HepG2 (cell line): ENCODE data around the gene USP10. TPM values are rescaled to one million over a fixed set of nuclear protein-coding genes. Genes with fewer than 3 reads are reported as not detected.

Experiments
- ATAC-seq: fragments of 200-7000 bp; cut with Tn5 transposase; 3 replicates; pipeline ENCODE4 v1.9.1; 2020; ENCODE audit warnings: mild to moderate bottlenecking, moderate library complexity
- Bru-seq: library from RNA; stranded (reverse); fragments of 400-500 nt; gene quantifications from one replicate; lab custom pipeline; 2021; lab: Mats Ljungman, UMichigan
- BruChase-seq, 2 experiments: library from RNA; stranded (reverse); fragments of 400-500 nt; gene quantifications; one replicate each; lab custom pipeline; 2021; lab: Mats Ljungman, UMichigan
- BruUV-seq: library from RNA; stranded (reverse); fragments of 400-500 nt; replicated peaks from 2 replicates; lab custom pipeline; 2021; lab: Mats Ljungman, UMichigan
- CTCF ChIA-PET: fragments of 300-600 bp; formaldehyde crosslinking; extraction: SDS; loops from one replicate; lab custom pipeline; 2021; ENCODE audit warnings: low total read pairs, inconsistent platforms, low intra/inter-chr PET ratio; lab: Yijun Ruan, JAX
- POLR2A ChIA-PET: fragments of 350-600 bp; sonication (Branson Sonifier 250); formaldehyde crosslinking; loops from one replicate; lab custom pipeline; 2020; ENCODE audit warnings: antibody characterized with exemption, inconsistent platforms; lab: Yijun Ruan, JAX
- DNase-seq: peaks from one replicate; pipeline ENCODE4 v3.0.0-alpha.2; 2015; ENCODE audit warnings: low spot score
- FAIRE-seq: peaks from 3 replicates; lab custom pipeline; 2011; peaks lifted over from hg19 to GRCh38; lab: Jason Lieb, UNC
- H2AFZ ChIP-seq: one replicate; pipeline ENCODE4 v1.6.1; 2011; ENCODE audit warnings: low read length, inconsistent platforms
- H3K27ac ChIP-seq: fragments of 300-600 bp; 3 replicates; pipeline ENCODE4 v1.8.0; 2011; ENCODE audit warnings: mixed run types, mild to moderate bottlenecking, mixed read lengths, low read length, inconsistent platforms; ENCODE audit not compliant: insufficient read depth; ENCODE audit errors: extremely low read length
- H3K27me3 ChIP-seq, 2 experiments: fragments of 200-600 bp in 1 of 2; 2 replicates in 1 of 2; 3 replicates in 1 of 2; pipeline versions ENCODE4 v1.6.0 to v1.8.0; 2011; ENCODE audit warnings: low read length in 2 of 2, mild to moderate bottlenecking in 2 of 2, moderate library complexity in 2 of 2, inconsistent platforms in 1 of 2; ENCODE audit not compliant: insufficient read depth in 2 of 2, control insufficient read depth in 1 of 2
- H3K36me3 ChIP-seq, 2 experiments: fragments of 200-600 bp in 1 of 2; replicated peaks in 1 of 2; 2 replicates in 1 of 2; 3 replicates in 1 of 2; pipeline versions ENCODE4 v1.5.1 to v1.8.0; 2011; ENCODE audit warnings: low read length in 2 of 2, inconsistent platforms in 1 of 2; ENCODE audit not compliant: insufficient read depth in 2 of 2, control insufficient read depth in 1 of 2
- H3K4me1 ChIP-seq: 2 replicates; pipeline ENCODE4 v1.5.1; 2012; ENCODE audit warnings: low read length, inconsistent platforms; ENCODE audit not compliant: insufficient read depth
- H3K4me2 ChIP-seq: 2 replicates; pipeline ENCODE4 v1.6.0; 2011; ENCODE audit warnings: low read depth, low read length, inconsistent platforms
- H3K4me3 ChIP-seq, 3 experiments: fragments of 200-600 bp in 1 of 3; sonication (generic), shearing (Covaris generic) in 1 of 3; replicated peaks in 1 of 3; 2 replicates each; pipeline ENCODE4 v1.5.1; 2011 to 2016; ENCODE audit warnings: low read length in 3 of 3, inconsistent platforms in 2 of 3, low read depth in 2 of 3, mild to moderate bottlenecking in 2 of 3, control low read depth in 1 of 3, mixed read lengths in 1 of 3; ENCODE audit not compliant: insufficient read depth in 1 of 3
- H3K79me2 ChIP-seq: one replicate; pipeline ENCODE4 v1.6.1; 2011; ENCODE audit warnings: low read length, inconsistent platforms; ENCODE audit not compliant: insufficient read depth
- H3K9ac ChIP-seq: 2 replicates; pipeline ENCODE4 v1.6.0; 2011; ENCODE audit warnings: mild to moderate bottlenecking, low read depth, low read length, inconsistent platforms; ENCODE audit not compliant: insufficient read depth
- H3K9me3 ChIP-seq: 2 replicates; pipeline ENCODE4 v1.5.1; 2012; ENCODE audit warnings: mild to moderate bottlenecking, low read length
- H4K20me1 ChIP-seq: 2 replicates; pipeline ENCODE4 v1.6.0; 2011; ENCODE audit warnings: inconsistent platforms, mild to moderate bottlenecking, low read length, moderate library complexity; ENCODE audit not compliant: insufficient read depth
- EEA1 ChIP-seq: sonication (generic); formaldehyde crosslinking; IDR thresholded peaks from 2 replicates; pipeline ENCODE4 v1.5.1; 2020; ENCODE audit warnings: mild to moderate bottlenecking, missing genetic modification reagents, borderline replicate concordance
- EED ChIP-seq: sonication (generic); formaldehyde crosslinking; IDR thresholded peaks from 2 replicates; pipeline ENCODE4 v1.5.0; 2020; ENCODE audit warnings: mild to moderate bottlenecking, missing genetic modification reagents
- GPN1 ChIP-seq: sonication (generic); formaldehyde crosslinking; IDR thresholded peaks from 2 replicates; pipeline ENCODE4 v1.5.1; 2020; ENCODE audit warnings: missing genetic modification reagents, borderline replicate concordance
- HCFC1 ChIP-seq: fragments of 150-350 bp; IDR thresholded peaks from 2 replicates; pipeline ENCODE4 v1.6.1; 2014; ENCODE audit warnings: low read depth, low read length
- HNRNPH1 ChIP-seq: fragments of 200-400 bp; formaldehyde crosslinking; optimal IDR thresholded peaks from 2 replicates; pipeline ENCODE3; 2017; ENCODE audit warnings: mild to moderate bottlenecking, low read depth, low read length
- IKZF1 ChIP-seq: fragments of 450-650 bp; IDR thresholded peaks from 2 replicates; pipeline ENCODE4 v1.7.1; 2016
- MEF2D ChIP-seq: sonication (generic); formaldehyde crosslinking; IDR thresholded peaks from 2 replicates; pipeline ENCODE4 v1.5.1; 2020; ENCODE audit warnings: mild to moderate bottlenecking, missing genetic modification reagents
- TMF1 ChIP-seq: sonication (generic); formaldehyde crosslinking; IDR thresholded peaks from 2 replicates; pipeline ENCODE4 v1.8.1; 2022; ENCODE audit warnings: low read depth, missing genetic modification reagents
- ZBTB7A ChIP-seq: sonication (generic); formaldehyde crosslinking; IDR thresholded peaks from 2 replicates; pipeline ENCODE4 v1.8.0; 2022; ENCODE audit warnings: mild to moderate bottlenecking, missing genetic modification reagents
- ZFP82 ChIP-seq: sonication (generic); formaldehyde crosslinking; IDR thresholded peaks from 2 replicates; pipeline ENCODE4 v1.5.1; 2020; ENCODE audit warnings: mild to moderate bottlenecking, missing genetic modification reagents, borderline replicate concordance
- ZNF260 ChIP-seq: sonication (generic); formaldehyde crosslinking; IDR thresholded peaks from 2 replicates; pipeline ENCODE4 v1.4.0; 2020; ENCODE audit warnings: missing genetic modification reagents, low read depth, mild to moderate bottlenecking, borderline replicate concordance
- ZNF329 ChIP-seq: sonication (generic); formaldehyde crosslinking; IDR thresholded peaks from 2 replicates; pipeline ENCODE4 v1.9.0; 2021; ENCODE audit warnings: low read depth, mild to moderate bottlenecking, missing genetic modification reagents
- ZNF616 ChIP-seq: sonication (generic); formaldehyde crosslinking; IDR thresholded peaks from 2 replicates; pipeline ENCODE4 v1.5.0; 2020; ENCODE audit warnings: low read depth, mild to moderate bottlenecking, missing genetic modification reagents
- ZNF768 ChIP-seq: sonication (generic); formaldehyde crosslinking; IDR thresholded peaks from 2 replicates; pipeline ENCODE4 v1.4.0; 2020; ENCODE audit warnings: missing genetic modification reagents
- WGBS: methylation state at CpG from one replicate; pipeline ENCODE4 v1.1.6; 2017; ENCODE audit warnings: low lambda C conversion rate; 5-methylcytosine and 5-hydroxymethylcytosine counted together
- in situ Hi-C: cut with HindIII; loops from 2 replicates; pipeline ENCODE4 v1.10.0; 2017; ENCODE audit warnings: low pct_unique_long_range_greater_than_20kb; ENCODE audit not compliant: extremely low pct_ligation_motif_present
- intact Hi-C: fragments of 100-400 bp; cut with micrococcal nuclease; formaldehyde crosslinking; loops from one replicate; pipeline ENCODE4 v1.10.0; 2022; ENCODE audit not compliant: unreplicated experiment
- long read RNA-seq, 2 experiments: library from RNA in 1 of 2; library from polyadenylated mRNA in 1 of 2; stranded (forward) in 1 of 2; unstranded in 1 of 2; transcript quantifications; one replicate each; pipeline ENCODE4 v2.0.0, GENCODE V29; 2019 to 2022
- polyA minus RNA-seq, 3 experiments: library from RNA; depleted of rRNA, polyadenylated mRNA; stranded (reverse); fragments of >200 nt; gene quantifications; 2 replicates each; pipeline ENCODE4 v1.2.3, GENCODE V29; 2011; ENCODE audit warnings: low replicate concordance in 1 of 3
- polyA plus RNA-seq, 8 experiments: library from polyadenylated mRNA; depleted of rRNA in 3 of 8; stranded (reverse) in 7 of 8; unstranded in 1 of 8; fragments of >200 nt; fragmentation: Illumina TruSeq in 4 of 8; extraction: Trizol in 4 of 8; gene quantifications; 2 replicates each; pipeline versions ENCODE4 v1.2.1 to v1.2.3, GENCODE V29; 2011 to 2016; ENCODE audit warnings: low read depth in 4 of 8, missing spikeins in 1 of 8, mixed read lengths in 1 of 8; ENCODE audit not compliant: insufficient read depth in 1 of 8
- total RNA-seq, 5 experiments: library from RNA; depleted of rRNA; stranded (reverse); fragments of >200 nt; fragmentation: Illumina TruSeq; extraction: Trizol; gene quantifications; 2 replicates each; pipeline ENCODE4 v1.2.3, GENCODE V29; 2016; ENCODE audit warnings: low read depth in 1 of 5
- TF ChIP-seq, protein P1 (sequence below): sonication (generic); formaldehyde crosslinking; IDR thresholded peaks from 2 replicates; pipeline ENCODE4 v1.8.0; 2022; ENCODE audit warnings: missing genetic modification reagents, low read depth, mild to moderate bottlenecking, borderline replicate concordance

The USP10 gene, protein sequence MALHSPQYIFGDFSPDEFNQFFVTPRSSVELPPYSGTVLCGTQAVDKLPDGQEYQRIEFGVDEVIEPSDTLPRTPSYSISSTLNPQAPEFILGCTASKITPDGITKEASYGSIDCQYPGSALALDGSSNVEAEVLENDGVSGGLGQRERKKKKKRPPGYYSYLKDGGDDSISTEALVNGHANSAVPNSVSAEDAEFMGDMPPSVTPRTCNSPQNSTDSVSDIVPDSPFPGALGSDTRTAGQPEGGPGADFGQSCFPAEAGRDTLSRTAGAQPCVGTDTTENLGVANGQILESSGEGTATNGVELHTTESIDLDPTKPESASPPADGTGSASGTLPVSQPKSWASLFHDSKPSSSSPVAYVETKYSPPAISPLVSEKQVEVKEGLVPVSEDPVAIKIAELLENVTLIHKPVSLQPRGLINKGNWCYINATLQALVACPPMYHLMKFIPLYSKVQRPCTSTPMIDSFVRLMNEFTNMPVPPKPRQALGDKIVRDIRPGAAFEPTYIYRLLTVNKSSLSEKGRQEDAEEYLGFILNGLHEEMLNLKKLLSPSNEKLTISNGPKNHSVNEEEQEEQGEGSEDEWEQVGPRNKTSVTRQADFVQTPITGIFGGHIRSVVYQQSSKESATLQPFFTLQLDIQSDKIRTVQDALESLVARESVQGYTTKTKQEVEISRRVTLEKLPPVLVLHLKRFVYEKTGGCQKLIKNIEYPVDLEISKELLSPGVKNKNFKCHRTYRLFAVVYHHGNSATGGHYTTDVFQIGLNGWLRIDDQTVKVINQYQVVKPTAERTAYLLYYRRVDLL
- total RNA-seq (2016; rRNA removed; fragmentation: Illumina TruSeq; extraction: Trizol) (79.1 and 97.6 TPM in 2 replicates), polyA plus RNA-seq (2011; rRNA removed) (114 and 122 TPM in 2 replicates), polyA minus RNA-seq (2011; rRNA and poly(A)+ RNA removed; ENCODE audit: low replicate concordance) (349 and 427 TPM in 2 replicates), Bru-seq, nascent RNA (percentile 95 among the genes with signal in this experiment), BruChase-seq, experiment 1, labeled RNA remaining after a 6-hour chase (percentile 94 among the genes with signal in this experiment), BruChase-seq, experiment 2, labeled RNA remaining after a 2-hour chase (percentile 95 among the genes with signal in this experiment)
- total RNA-seq (2016; cell fraction: cytosol; rRNA removed; fragmentation: Illumina TruSeq; extraction: Trizol; ENCODE audit: low read depth): 57.5 and 62.5 TPM in 2 replicates
- total RNA-seq (2016; cell fraction: insoluble cytoplasmic fraction; rRNA removed; fragmentation: Illumina TruSeq; extraction: Trizol): 76.4 and 87.1 TPM in 2 replicates
- 73.6 and 81.2 TPM in 2 replicates for total RNA-seq (2016; cell fraction: membrane; rRNA removed; fragmentation: Illumina TruSeq; extraction: Trizol)
- total RNA-seq (2016; cell fraction: nucleus; rRNA removed; fragmentation: Illumina TruSeq; extraction: Trizol): 78.0 and 88.2 TPM in 2 replicates
- polyA plus RNA-seq (2011; cell fraction: cytosol; rRNA removed): 68.7 and 92.2 TPM in 2 replicates
- polyA plus RNA-seq (2011; cell fraction: nucleus; rRNA removed): 127 and 143 TPM in 2 replicates
- polyA plus RNA-seq (2012): 65.1 and 93.3 TPM in 2 replicates
- 17.7 and 17.8 TPM in 2 replicates for polyA plus RNA-seq (2016; cell fraction: cytosol; fragmentation: Illumina TruSeq; extraction: Trizol; ENCODE audit: low read depth)
- polyA plus RNA-seq (2016; cell fraction: insoluble cytoplasmic fraction; fragmentation: Illumina TruSeq; extraction: Trizol; ENCODE audit: low read depth): 102 and 128 TPM in 2 replicates
- polyA plus RNA-seq (2016; cell fraction: membrane; fragmentation: Illumina TruSeq; extraction: Trizol; ENCODE audit: low read depth): 41.4 and 44.1 TPM in 2 replicates
- polyA plus RNA-seq (2016; cell fraction: nucleus; fragmentation: Illumina TruSeq; extraction: Trizol; ENCODE audit: insufficient read depth, low read depth): 118 and 120 TPM in 2 replicates
- polyA minus RNA-seq (2011; cell fraction: cytosol; rRNA and poly(A)+ RNA removed): 64.3 and 66.8 TPM in 2 replicates
- 118 TPM in 2 replicates for polyA minus RNA-seq (2011; cell fraction: nucleus; rRNA and poly(A)+ RNA removed)
- long read RNA-seq, experiment 1, transcript USP10-201 (14 exons, 3,009 nt): major isoform, 60 of 108 reads
- long read RNA-seq, experiment 1, transcript USP10-207 (12 exons, 1,315 nt): minor isoform, 5 of 108 reads
- long read RNA-seq, experiment 1, partial matches to known transcripts: 28 of 108 reads
- long read RNA-seq, experiment 1, other reads (novel, unspliced or antisense): 13 of 108 reads
- long read RNA-seq, experiment 2, transcript USP10-201 (14 exons, 3,009 nt): major isoform, 23 of 120 reads
- long read RNA-seq, experiment 2, partial matches to known transcripts: 68 of 120 reads
- long read RNA-seq, experiment 2, other reads (novel, unspliced or antisense): 27 of 120 reads

DNA sequence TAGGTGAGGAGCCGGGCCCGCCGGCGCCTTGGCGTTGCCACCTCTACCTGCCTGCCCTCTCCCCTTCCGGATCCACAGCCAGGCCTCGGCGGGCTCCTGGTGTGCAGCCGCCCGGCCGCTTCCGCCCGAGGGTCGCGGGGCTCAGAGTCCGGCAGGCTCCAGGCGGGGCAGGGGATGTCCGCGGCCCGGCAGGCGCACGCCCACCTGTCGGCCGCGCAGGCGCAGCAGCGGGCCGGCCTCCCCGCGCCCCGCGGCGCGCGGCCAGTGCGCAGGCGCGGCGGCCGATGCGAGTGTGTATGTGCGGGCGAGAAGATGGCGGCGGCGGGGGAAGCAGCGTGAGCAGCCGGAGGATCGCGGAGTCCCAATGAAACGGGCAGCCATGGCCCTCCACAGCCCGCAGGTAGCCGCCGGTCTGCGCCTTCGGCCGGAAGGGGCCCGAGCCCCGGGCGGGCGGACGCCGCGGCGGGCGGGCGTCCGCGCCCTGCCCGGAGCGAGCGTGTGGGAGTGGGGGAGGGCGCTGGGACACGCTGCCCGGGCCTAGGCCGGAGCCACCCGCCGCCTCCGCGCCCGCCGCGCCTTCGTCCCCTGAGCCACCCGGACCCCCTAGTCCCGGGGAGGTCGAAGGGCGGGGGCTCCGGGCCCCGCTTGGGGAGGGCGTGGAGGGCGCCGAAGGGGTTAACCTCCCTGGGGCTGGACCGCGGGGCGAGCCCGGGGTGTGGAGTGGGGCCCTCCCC lies at the start of gene USP10:
Gene USP10 (plus strand): TSS at position 289 of the 734 bp plus-strand sequence. CDS start 91 bp downstream, at position 380.
- Histone ChIP-seq H2AFZ (peak within 1 kb of the TSS; percentile 49), H4K20me1 (peaks cover 43% of the 10 kb centered on the region), H3K36me3 (peaks cover 0 to 4% of the 10 kb centered on the region in 2 experiments; a peak in 2 of 5 replicates), H3K4me3 (peak within 1 kb of the TSS; percentile 70 to 92 (median 88)), H3K4me2 (peak within 1 kb of the TSS; percentile 94), H3K4me1 (peaks cover 49% of the 10 kb centered on the region), H3K79me2 (peaks cover 53% of the 10 kb centered on the region), H3K27me3 (no peaks in the 10 kb centered on the region; a peak in 1 of 5 replicates), H3K27ac (peak within 1 kb of the TSS; percentile 93), H3K9me3 (no peaks in the 10 kb centered on the region), H3K9ac (peak within 1 kb of the TSS; percentile 96)
- ChIA-PET CTCF (no interaction called here), POLR2A (interaction anchor here (0.7 to 2.0 kb wide), 6 partner anchors 8 to 28 kb away, joined by 3 to 10 read pairs (median 4); no protein-coding TSS in a partner anchor)
- ATAC-seq (peak; percentile 98), FAIRE-seq (no peak), DNase-seq (peak; percentile 89)
- WGBS: 0% methylated on average over 2 of the region's 97 CpGs
- intact Hi-C loops: loop anchor here (2.0 kb wide), 1 partner anchor 27 kb away; no protein-coding TSS in a partner anchor
- in situ Hi-C loops: no loop called here
- no TSS peak for BruUV-seq
- TF ChIP-seq TMF1 (peak; percentile 77), IKZF1 (no peak), ZNF260 (CRISPR knock-in tag) (no peak), HNRNPH1 (no peak), ZFP82 (peak; percentile 83; the same call in 1 of the 2 replicates), EEA1 (CRISPR knock-in tag) (no peak; the same call in none of the 2 replicates), EED (CRISPR knock-in tag) (0 out of 2 replicates have a peak, but pooled peaks have one; percentile 38), ZNF329 (peak; percentile 63), MEF2D (CRISPR knock-in tag) (no peak), ZNF768 (CRISPR knock-in tag) (peak; percentile 68), ZNF616 (CRISPR knock-in tag) (peak; percentile 69; the same call in 1 of the 2 replicates), GPN1 (CRISPR knock-in tag) (no peak; the same call in 1 of the 2 replicates), ZBTB7A (peak; percentile 92), HCFC1 (no peak; the same call in 1 of the 2 replicates)
- TF ChIP-seq, protein P1, sequence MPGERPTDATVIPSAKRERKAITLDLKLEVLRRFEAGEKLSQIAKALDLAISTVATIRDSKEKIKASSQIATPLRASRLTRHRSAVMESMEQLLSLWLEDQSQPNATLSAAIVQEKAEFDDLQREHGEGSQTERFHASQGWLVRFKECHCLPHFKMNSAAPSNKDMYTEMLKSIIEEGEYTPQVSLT (CRISPR knock-in tag): no peak; the same call in 1 of the 2 replicates
